Epithelial cell of proximal tubule (primary cell): Measurements from ENCODE around the gene SLC25A45. TPM values are rescaled to one million over a fixed set of nuclear protein-coding genes. Genes with fewer than 3 reads are reported as not detected.

ENCODE experiments used
- DNase-seq: peaks from one replicate; pipeline ENCODE4 v3.0.0-alpha.2; 2011; ENCODE audit warnings: low read depth
- H3K4me3 ChIP-seq: 2 replicates; pipeline ENCODE4 v1.5.1; 2011; ENCODE audit warnings: low read depth, mild to moderate bottlenecking, low read length
- total RNA-seq: library from RNA; depleted of rRNA; stranded (reverse); fragments of >200 nt; gene quantifications from 2 replicates; pipeline ENCODE4 v1.2.3, GENCODE V29; 2015
- TF ChIP-seq, protein P1 (sequence below): conservative IDR thresholded peaks from 2 replicates; pipeline ENCODE4 v1.5.1; 2012; ENCODE audit warnings: low read depth, mild to moderate bottlenecking, low read length

SLC25A45 gene
- total RNA-seq, 1 donor from 2014 or later = 0.29 TPM

DNA sequence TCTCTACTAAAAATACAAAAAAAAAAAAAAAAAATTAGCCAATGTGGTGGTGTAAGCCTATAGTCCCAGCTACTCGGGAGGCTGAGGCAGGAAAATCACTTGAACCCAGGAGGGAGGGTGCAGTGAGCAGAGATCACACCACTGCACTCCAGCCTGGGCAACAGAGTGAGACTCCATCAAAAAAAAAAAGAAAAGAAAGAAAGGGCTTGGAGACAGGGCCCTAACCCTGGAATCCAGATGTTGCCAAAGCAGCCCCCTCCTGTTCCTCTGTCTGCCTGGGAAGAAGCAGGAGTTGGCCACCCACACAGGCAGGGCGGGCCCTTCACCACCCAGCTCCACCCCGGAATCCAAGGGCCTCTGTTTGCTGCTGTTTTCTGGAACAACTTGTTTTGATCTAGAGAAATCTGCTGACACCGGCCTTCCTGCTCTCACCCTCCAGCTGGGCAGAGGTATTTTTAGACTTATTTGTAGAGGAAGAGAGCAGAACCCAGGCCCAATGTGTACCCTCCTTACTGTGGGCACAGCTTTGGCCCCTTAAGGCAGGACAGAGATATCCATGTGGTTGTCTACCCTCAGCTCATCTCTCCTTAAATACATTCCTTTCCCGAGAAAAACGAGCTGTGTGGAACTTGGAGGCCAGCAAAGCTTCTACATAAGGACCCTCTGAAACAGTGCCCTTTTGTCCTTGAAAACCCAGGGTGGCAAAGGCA lies 37.5 kb upstream of the SLC25A45 start:
- peak; percentile 79 for DNase-seq
- H3K4me3 ChIP-seq = peak overlapping the region; percentile 47
- TF ChIP-seq, protein P1, sequence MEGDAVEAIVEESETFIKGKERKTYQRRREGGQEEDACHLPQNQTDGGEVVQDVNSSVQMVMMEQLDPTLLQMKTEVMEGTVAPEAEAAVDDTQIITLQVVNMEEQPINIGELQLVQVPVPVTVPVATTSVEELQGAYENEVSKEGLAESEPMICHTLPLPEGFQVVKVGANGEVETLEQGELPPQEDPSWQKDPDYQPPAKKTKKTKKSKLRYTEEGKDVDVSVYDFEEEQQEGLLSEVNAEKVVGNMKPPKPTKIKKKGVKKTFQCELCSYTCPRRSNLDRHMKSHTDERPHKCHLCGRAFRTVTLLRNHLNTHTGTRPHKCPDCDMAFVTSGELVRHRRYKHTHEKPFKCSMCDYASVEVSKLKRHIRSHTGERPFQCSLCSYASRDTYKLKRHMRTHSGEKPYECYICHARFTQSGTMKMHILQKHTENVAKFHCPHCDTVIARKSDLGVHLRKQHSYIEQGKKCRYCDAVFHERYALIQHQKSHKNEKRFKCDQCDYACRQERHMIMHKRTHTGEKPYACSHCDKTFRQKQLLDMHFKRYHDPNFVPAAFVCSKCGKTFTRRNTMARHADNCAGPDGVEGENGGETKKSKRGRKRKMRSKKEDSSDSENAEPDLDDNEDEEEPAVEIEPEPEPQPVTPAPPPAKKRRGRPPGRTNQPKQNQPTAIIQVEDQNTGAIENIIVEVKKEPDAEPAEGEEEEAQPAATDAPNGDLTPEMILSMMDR = no peak

DNA sequence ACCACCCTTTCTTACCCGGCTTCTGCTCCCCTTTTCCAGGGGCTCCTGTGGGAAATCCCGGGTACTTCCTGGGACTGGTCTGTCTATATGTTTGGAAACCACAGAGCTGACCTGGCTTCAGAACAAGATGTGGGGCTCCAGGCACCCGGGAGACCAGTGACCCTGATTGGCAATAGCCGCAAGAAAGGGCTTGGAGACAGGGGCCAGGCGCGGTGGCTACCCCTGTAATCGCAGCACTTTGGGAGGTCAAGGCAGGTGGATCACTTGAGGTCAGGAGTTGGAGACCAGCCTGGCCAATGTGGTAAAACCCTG lies 37.0 kb upstream of the SLC25A45 start:
- peak overlapping the region; percentile 47 for H3K4me3 ChIP-seq
- TF ChIP-seq, protein P1 = no peak
- no peak for DNase-seq

DNA sequence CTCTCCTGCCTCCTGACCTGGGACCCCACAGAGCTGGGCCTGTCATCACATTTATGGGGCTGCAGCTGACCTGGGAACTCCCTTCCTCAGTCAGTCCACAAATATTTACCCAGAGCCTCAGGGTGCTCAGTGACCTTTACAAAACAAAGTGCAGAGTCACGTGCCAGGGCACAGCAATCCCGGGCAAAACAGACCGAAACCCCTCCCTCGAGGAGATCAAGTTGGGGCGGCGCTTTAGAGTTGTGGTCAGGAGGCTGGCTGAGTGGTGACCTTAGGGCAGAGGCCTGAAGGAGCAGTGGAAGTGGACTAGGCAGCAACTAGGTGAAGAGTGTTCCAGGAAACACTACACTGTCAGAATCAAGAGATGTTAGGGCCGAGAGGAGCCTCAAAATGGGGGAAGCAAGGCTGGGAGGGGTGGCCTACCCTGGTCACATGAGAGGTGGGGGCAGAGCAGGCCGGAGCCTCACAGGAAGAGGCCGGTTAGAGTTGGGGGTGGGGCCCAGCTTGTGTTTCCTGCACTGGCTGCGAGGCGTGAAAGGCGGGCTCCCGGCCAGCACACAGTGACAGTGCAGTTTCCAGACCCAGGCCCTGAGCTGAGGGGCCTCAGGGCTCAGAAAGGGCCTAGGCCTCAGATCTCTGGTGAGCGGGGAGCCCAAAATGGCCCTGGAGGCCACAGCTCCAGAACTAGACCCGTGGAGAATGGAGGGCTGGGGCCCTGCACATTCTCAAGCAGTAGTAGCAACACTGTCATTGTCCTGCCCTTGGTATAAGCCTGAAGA lies 36.4 kb upstream of the SLC25A45 start:
- TF ChIP-seq, protein P1 = no peak
- H3K4me3 ChIP-seq = peak overlapping the region; percentile 52
- DNase-seq = peak; percentile 98

DNA sequence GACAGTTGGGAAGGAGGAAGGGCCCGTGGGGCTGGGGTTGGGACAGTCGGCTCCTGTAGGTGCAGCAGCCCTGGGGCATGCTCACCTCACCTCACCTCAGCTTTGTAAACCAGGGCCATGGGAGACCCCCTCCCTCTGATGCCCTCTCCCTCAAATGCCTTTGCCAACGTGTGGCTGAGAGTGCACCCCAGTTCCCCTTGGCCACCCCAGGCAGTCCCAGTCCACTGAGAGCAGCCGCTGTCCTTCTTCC lies 35.9 kb upstream of the SLC25A45 start:
- peak overlapping the region; percentile 52 for H3K4me3 ChIP-seq
- no peak for DNase-seq
- TF ChIP-seq, protein P1 = no peak

DNA sequence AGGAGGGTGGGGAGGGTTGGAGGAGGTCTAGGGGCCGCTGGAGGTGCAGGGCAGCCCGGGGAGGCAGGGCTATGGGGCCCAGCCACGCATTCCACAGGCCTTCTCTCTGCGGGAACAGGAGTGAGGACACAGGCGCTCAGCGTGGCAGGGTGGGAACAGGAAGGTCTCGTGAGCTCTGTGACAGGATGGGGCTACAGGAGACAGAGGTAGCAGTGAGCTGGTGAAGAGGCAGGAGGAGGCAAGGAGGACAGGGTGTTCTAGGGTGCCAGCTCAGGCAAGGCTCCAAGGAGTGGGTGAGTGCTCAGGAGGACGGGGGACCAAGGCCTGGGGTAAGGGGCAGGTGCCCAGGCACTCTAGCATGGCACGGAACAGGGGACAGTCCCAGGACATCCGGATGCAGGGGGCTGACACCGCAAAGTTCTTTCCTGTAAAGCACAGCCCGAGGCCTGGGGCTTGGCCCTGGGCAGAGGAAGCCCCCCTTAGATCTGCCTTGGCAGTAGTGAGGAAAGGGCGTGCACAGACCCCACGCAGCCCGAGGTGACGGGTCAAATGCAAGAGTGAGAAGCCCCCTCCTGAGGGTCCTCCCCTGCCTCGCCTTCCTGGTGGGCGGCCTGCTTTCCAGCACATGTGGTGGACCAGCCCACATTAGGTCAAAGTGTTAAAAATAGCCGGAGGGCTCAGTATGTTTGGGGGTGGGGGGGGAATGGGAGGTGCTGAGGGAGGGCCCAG lies 35.4 kb upstream of the SLC25A45 start:
- TF ChIP-seq, protein P1 = no peak
- H3K4me3 ChIP-seq = peak overlapping the region; percentile 52
- DNase-seq = no peak

DNA sequence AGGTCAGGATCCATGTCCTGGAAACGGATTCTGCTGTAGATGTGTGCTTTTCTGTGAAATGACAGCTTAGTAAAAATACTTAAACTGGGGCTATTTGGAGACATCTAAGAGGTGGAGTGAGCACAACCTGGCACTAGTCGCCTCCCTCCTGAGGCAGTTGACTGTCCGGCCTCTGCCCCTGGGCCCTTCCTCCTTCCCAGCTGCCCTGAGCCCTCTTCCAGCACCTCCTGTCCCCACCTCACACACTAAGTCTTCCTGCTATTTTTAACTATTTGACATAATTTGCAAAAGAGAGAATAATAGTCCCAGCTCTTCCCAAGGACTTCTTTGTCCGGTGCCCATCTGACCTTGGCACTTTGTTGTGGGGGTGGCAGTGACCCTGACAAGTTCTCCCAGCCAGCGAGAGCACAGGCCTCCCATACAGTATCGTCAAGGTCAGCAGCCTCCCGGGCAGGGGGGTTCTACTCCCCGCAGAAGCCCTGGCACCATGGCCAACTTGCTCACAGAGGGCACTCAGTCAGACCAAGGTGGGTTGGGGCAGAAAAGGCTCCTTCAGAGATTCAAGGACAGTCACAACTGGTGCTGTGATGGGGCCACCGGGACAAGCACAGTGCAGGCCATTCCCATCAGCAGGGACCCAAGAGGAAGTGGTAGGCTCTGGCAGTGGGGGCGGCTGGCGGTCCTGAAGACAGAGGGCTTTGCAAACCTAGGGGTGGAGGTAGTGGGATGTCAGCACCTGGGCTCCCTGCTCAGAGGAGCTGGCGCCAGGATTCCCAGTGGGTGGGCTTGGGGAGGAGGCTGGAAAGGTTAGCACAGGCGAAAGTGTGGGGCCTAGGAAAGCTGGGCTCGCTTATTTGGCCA lies 34.6 kb upstream of the SLC25A45 start:
- TF ChIP-seq, protein P1 = no peak

More for the DNA sequence above, 34.6 kb upstream of the SLC25A45 start:
- no peak for DNase-seq
- H3K4me3 ChIP-seq = peak overlapping the region; percentile 52
